SU-DHL-6 (cell line): ENCODE results near the gene RAPGEF4.

Experiments
- EZH2phosphoT487 ChIP-seq: fragments of 200-600 bp; sonication (generic), shearing (Covaris generic); conservative IDR thresholded peaks from 2 replicates; pipeline ENCODE4 v1.6.1; 2018; ENCODE audit warnings: mild to moderate bottlenecking, antibody characterized with exemption, low read length, moderate library complexity, mixed read lengths
- TF ChIP-seq, protein P1 (sequence below): fragments of 200-600 bp; sonication (generic); IDR thresholded peaks from one replicate; pipeline ENCODE4 v1.5.1; 2017; ENCODE audit warnings: antibody characterized with exemption, mild to moderate bottlenecking, low read length, moderate library complexity; ENCODE audit not compliant: insufficient read depth, poor library complexity, severe bottlenecking

DNA sequence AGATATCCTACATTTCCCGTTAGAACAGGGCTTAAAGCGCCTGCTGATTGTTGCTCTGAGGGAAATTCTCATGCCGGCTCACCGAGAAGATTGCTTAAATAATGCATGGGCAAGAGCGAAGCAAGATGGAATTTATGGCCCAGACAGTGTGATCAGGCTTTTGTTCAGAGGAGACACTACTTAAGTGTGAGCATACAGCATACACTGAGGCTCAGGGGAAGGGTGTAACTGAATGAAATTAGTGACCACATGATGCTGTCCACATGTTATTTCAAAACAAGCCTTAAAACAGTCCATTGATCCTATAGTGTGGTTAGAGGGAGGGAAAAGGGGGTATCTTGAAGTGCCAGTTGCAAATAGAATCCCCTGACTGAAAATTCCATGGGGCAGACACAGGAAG lies 125.5 kb downstream of the RAPGEF4 start:
- TF ChIP-seq, protein P1, sequence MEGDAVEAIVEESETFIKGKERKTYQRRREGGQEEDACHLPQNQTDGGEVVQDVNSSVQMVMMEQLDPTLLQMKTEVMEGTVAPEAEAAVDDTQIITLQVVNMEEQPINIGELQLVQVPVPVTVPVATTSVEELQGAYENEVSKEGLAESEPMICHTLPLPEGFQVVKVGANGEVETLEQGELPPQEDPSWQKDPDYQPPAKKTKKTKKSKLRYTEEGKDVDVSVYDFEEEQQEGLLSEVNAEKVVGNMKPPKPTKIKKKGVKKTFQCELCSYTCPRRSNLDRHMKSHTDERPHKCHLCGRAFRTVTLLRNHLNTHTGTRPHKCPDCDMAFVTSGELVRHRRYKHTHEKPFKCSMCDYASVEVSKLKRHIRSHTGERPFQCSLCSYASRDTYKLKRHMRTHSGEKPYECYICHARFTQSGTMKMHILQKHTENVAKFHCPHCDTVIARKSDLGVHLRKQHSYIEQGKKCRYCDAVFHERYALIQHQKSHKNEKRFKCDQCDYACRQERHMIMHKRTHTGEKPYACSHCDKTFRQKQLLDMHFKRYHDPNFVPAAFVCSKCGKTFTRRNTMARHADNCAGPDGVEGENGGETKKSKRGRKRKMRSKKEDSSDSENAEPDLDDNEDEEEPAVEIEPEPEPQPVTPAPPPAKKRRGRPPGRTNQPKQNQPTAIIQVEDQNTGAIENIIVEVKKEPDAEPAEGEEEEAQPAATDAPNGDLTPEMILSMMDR: no peak
- no peak for TF ChIP-seq EZH2phosphoT487
